Ishikawa (cell line): ENCODE results near the gene OTUB1.

Source experiments
- CEBPB ChIP-seq: IDR thresholded peaks from 2 replicates; pipeline ENCODE4 v1.6.1; 2012
- CREB1 ChIP-seq: IDR thresholded peaks from 2 replicates; pipeline ENCODE4 v1.6.1; 2012; ENCODE audit warnings: low read depth
- EP300 ChIP-seq: IDR thresholded peaks from 2 replicates; pipeline ENCODE4 v1.6.1; 2012; ENCODE audit warnings: borderline replicate concordance
- FOXM1 ChIP-seq: IDR thresholded peaks from 2 replicates; pipeline ENCODE4 v1.6.1; 2012; ENCODE audit warnings: low read depth, borderline replicate concordance
- MAX ChIP-seq: IDR thresholded peaks from 2 replicates; pipeline ENCODE4 v1.6.1; 2012
- RAD21 ChIP-seq: IDR thresholded peaks from 2 replicates; pipeline ENCODE4 v1.6.1; 2012; ENCODE audit warnings: low read depth
- TAF1 ChIP-seq: IDR thresholded peaks from 2 replicates; pipeline ENCODE4 v1.6.1; 2012; ENCODE audit warnings: low read depth, mild to moderate bottlenecking
- TCF12 ChIP-seq: IDR thresholded peaks from 2 replicates; pipeline ENCODE4 v1.6.1; 2012; ENCODE audit warnings: low read depth
- TEAD4 ChIP-seq: IDR thresholded peaks from 2 replicates; pipeline ENCODE4 v1.6.1; 2012
- USF1 ChIP-seq: IDR thresholded peaks from 2 replicates; pipeline ENCODE4 v1.6.1; 2012
- YY1 ChIP-seq: IDR thresholded peaks from 2 replicates; pipeline ENCODE4 v1.6.1; 2012; ENCODE audit warnings: low read depth
- ZBTB7A ChIP-seq: IDR thresholded peaks from 2 replicates; pipeline ENCODE4 v1.6.1; 2012; ENCODE audit warnings: low read depth

GRCh38 chr11:64042301-64042700, 56.1 kb downstream of the OTUB1 start:
- TF ChIP-seq TAF1 (no peak), EP300 (no peak), MAX (no peak), TCF12 (no peak), FOXM1 (no peak), TEAD4 (no peak), CEBPB (no peak), YY1 (no peak), ZBTB7A (no peak), CREB1 (no peak), USF1 (no peak), RAD21 (no peak)
